WERI-Rb-1 (cell line): ENCODE measurements around the gene DBNL.
A peak's percentile ranks its signal among the peaks of the same experiment; 100 is the strongest.

Source experiments
- DNase-seq: peaks from one replicate; pipeline ENCODE4 v3.0.0-alpha.2; 2020
- H3K27ac ChIP-seq: fragments of 250-450 bp; sonication (Bioruptor Pico); 2 replicates; pipeline ENCODE4 v1.5.1; 2020; ENCODE audit warnings: mild to moderate bottlenecking, moderate library complexity
- H3K27me3 ChIP-seq: fragments of 250-450 bp; sonication (Bioruptor Pico); 2 replicates; pipeline ENCODE4 v1.5.1; 2021; ENCODE audit warnings: mild to moderate bottlenecking, low read depth, moderate library complexity; ENCODE audit not compliant: insufficient read depth, severe bottlenecking
- H3K36me3 ChIP-seq: fragments of 250-450 bp; sonication (Bioruptor Pico); 2 replicates; pipeline ENCODE4 v1.5.1; 2020; ENCODE audit warnings: mild to moderate bottlenecking, moderate library complexity
- H3K4me3 ChIP-seq: 2 replicates; pipeline ENCODE4 v1.5.1; 2011; ENCODE audit warnings: low read depth, mild to moderate bottlenecking, control low read depth, low read length
- H3K9me3 ChIP-seq: fragments of 250-450 bp; sonication (Bioruptor Pico); 2 replicates; pipeline ENCODE4 v1.5.1; 2021; ENCODE audit warnings: mild to moderate bottlenecking, moderate library complexity; ENCODE audit not compliant: severe bottlenecking
- CTCF ChIP-seq: IDR thresholded peaks from 2 replicates; pipeline ENCODE4 v1.5.1; 2011; ENCODE audit warnings: low read depth, mild to moderate bottlenecking, control low read depth, inconsistent platforms, low read length

The DBNL gene

GRCh38 chr7:44079331-44080021 lies 35.0 kb downstream of the DBNL start:
- Histone ChIP-seq H3K36me3 (peaks cover 45% of the 10 kb centered on the region), H3K27ac (no peak overlapping the region), H3K9me3 (no peaks in the 10 kb centered on the region), H3K27me3 (no peaks in the 10 kb centered on the region), H3K4me3 (no peak overlapping the region)
- TF ChIP-seq CTCF, result no peak
- no peak for DNase-seq

- Histone ChIP-seq H3K27ac (no peak overlapping the region), H3K36me3 (peaks cover 40% of the 10 kb centered on the region), H3K27me3 (no peaks in the 10 kb centered on the region), H3K9me3 (no peaks in the 10 kb centered on the region), H3K4me3 (no peak overlapping the region)
- TF ChIP-seq CTCF, result no peak
- DNase-seq, result no peak
Observed at GRCh38 chr7:44080118-44080517, 35.6 kb downstream of the DBNL start.

DNA sequence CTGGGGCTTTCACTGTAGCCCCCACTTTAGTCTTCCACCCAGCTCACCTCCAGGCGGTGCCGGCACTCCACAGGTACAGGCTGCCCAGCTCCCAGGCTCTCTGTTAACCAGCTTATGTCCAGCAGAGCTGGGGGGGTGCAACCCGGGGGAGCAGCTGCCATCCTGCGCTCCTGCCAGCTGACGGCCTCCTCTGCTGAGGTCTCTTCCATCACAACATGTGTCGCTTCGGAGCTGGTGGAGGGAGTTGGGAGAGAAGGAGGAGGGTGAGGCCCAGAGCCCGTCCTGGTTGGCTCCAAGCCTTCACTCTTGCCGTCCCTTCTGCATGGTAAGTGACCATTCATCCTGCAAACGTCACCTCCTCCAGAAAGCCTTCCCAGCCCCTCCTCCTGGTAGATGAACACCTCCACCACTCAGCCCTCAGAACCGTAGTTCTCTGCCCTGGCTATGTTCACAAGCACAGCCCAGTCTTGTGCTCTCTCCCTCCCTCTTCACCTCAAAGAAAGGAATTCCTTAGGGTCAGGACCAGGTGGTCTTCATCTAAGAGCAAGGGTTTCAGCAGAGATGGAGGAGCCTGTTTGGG lies 36.3 kb downstream of the DBNL start:
- peak; percentile 74 for DNase-seq
- Histone ChIP-seq H3K27me3 (no peaks in the 10 kb centered on the region), H3K9me3 (no peaks in the 10 kb centered on the region), H3K4me3 (no peak overlapping the region), H3K36me3 (peaks cover 40% of the 10 kb centered on the region), H3K27ac (peak overlapping the region; percentile 28; the same call in 1 of the 2 replicates)
- peak; percentile 30; the same call in 1 of the 2 replicates for TF ChIP-seq CTCF

GRCh38 chr7:44081266-44081748 lies 36.8 kb downstream of the DBNL start:
- no peak for DNase-seq
- no peaks in the 10 kb centered on the region for H3K9me3 ChIP-seq
- H3K27me3 ChIP-seq, result no peaks in the 10 kb centered on the region
- no peak for TF ChIP-seq CTCF
- H3K4me3 ChIP-seq, result no peak overlapping the region; the same call in none of the 2 replicates
- peaks cover 37% of the 10 kb centered on the region for H3K36me3 ChIP-seq
- H3K27ac ChIP-seq, result peak overlapping the region; percentile 28

GRCh38 chr7:44082541-44083207 lies 38.2 kb downstream of the DBNL start:
- Histone ChIP-seq H3K4me3 (peak overlapping the region; percentile 67), H3K36me3 (peaks cover 26% of the 10 kb centered on the region), H3K9me3 (no peaks in the 10 kb centered on the region), H3K27me3 (no peaks in the 10 kb centered on the region), H3K27ac (peak overlapping the region; percentile 86)
- DNase-seq, result peak; percentile 99
- TF ChIP-seq CTCF, result no peak
